Mucosa of stomach (tissue), 1 donor: ENCODE measurements around the gene CLDN20.

Experiments
- H3K27me3 ChIP-seq: one replicate; pipeline ENCODE4 v1.7.0; 2013; ENCODE audit warnings: mild to moderate bottlenecking, low read length; ENCODE audit not compliant: control insufficient read depth, insufficient read depth
- H3K36me3 ChIP-seq: one replicate; pipeline ENCODE4 v1.7.0; 2013; ENCODE audit warnings: low read length; ENCODE audit not compliant: control insufficient read depth, insufficient read depth
- H3K4me1 ChIP-seq: one replicate; pipeline ENCODE4 v1.7.0; 2013; ENCODE audit warnings: mild to moderate bottlenecking, low read length; ENCODE audit not compliant: control insufficient read depth, insufficient read depth
- H3K4me3 ChIP-seq: one replicate; pipeline ENCODE4 v1.7.0; 2013; ENCODE audit warnings: low read length
- H3K9ac ChIP-seq: one replicate; pipeline ENCODE4 v1.7.0; 2013; ENCODE audit warnings: mild to moderate bottlenecking, low read length, moderate library complexity
- H3K9me3 ChIP-seq: one replicate; pipeline ENCODE4 v1.7.0; 2013; ENCODE audit warnings: mild to moderate bottlenecking, low read length, moderate library complexity; ENCODE audit not compliant: control insufficient read depth
- donor health status: Pancreatic carcinoma.

The CLDN20 gene

DNA sequence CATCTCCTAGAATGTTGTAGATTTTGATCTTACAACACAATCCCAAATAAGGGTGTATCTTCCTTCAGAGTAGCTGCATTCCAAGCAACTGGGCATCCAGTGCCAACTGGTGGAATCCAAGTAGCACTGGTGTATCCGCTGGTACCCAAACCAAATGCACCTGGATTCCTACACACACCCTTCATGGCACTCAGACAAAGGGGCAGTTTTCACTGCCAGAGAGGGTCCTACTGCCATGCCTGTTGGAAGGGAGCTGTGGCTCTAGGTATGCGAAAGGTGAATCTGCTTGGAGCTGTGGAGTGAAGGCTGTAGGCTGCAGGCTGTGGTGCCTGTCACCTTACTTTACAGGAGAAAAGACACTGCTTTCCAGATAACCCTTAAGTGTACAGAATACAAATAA lies 17.0 kb upstream of the CLDN20 start:
- Histone ChIP-seq H3K36me3 (no peaks in the 10 kb centered on the region), H3K27me3 (no peaks in the 10 kb centered on the region), H3K4me3 (no peak overlapping the region), H3K4me1 (no peaks in the 10 kb centered on the region), H3K9me3 (no peaks in the 10 kb centered on the region), H3K9ac (no peak overlapping the region)

DNA sequence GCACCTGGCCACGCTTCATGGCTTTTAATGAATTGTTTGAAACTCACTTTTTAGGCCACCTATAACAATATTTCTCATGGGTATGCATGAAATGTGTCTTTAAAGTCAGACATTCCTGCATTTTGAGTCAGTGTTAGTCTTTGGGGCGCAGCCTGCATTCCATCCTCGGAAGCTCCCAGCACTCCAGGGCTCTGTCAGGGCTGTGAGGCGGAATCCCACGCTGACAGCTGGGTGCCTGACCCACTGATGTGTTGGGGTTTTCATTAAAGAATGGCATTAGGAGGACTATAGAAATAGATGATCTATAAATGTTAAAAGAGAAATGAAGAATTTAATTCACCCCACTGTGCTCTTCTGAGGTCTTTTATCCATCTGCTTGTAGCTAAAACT lies 16.2 kb upstream of the CLDN20 start:
- H3K9ac ChIP-seq = no peak overlapping the region
- H3K4me1 ChIP-seq = no peaks in the 10 kb centered on the region
- no peaks in the 10 kb centered on the region for H3K27me3 ChIP-seq
- H3K9me3 ChIP-seq = no peaks in the 10 kb centered on the region
- no peak overlapping the region for H3K4me3 ChIP-seq
- peaks cover 1% of the 10 kb centered on the region for H3K36me3 ChIP-seq

GRCh38 chr6:155248008-155249001 lies 15.5 kb upstream of the CLDN20 start:
- H3K27me3 ChIP-seq = no peaks in the 10 kb centered on the region
- no peak overlapping the region for H3K4me3 ChIP-seq
- H3K4me1 ChIP-seq = no peaks in the 10 kb centered on the region
- H3K9me3 ChIP-seq = no peaks in the 10 kb centered on the region
- H3K9ac ChIP-seq = no peak overlapping the region
- H3K36me3 ChIP-seq = peaks cover 4% of the 10 kb centered on the region

DNA sequence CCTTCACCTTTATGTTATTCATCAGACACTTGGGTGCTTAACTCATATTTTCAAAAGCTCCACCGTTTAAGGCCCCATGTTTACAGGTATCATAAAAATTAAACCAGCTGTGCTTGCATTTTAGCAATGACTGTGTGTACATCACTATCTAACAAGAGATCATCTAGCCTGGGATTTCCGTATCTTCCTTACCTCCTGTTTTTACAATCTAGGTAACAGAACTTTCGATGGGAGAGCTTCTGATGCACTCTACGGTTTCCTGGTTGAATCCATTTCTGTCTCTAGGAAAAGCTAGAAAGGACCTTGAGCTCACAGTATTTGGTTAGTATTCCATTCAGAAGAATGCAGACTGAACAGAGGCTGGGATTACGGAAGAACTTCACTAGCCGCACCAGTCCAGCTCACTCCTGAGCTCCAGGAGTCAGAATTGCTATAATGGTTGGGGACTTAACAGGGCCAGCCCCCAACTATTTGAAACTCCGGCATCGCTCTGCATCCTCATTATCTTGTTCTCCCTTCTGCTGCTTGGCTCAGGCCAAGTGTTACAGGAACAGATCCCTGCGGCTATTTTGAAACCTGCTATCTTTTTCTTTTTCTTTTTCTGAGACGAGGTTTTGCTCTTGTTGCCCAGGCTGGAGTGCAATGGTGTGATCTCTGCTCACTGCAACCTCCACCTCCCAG lies 13.0 kb upstream of the CLDN20 start:
- H3K9ac ChIP-seq = no peak overlapping the region
- no peak overlapping the region for H3K4me3 ChIP-seq
- H3K36me3 ChIP-seq = peaks cover 4% of the 10 kb centered on the region
- H3K9me3 ChIP-seq = no peaks in the 10 kb centered on the region
- H3K4me1 ChIP-seq = no peaks in the 10 kb centered on the region
- no peaks in the 10 kb centered on the region for H3K27me3 ChIP-seq

GRCh38 chr6:155252581-155252980 lies 11.2 kb upstream of the CLDN20 start:
- peaks cover 4% of the 10 kb centered on the region for H3K36me3 ChIP-seq
- no peaks in the 10 kb centered on the region for H3K4me1 ChIP-seq
- no peaks in the 10 kb centered on the region for H3K27me3 ChIP-seq
- no peaks in the 10 kb centered on the region for H3K9me3 ChIP-seq
- no peak overlapping the region for H3K9ac ChIP-seq
- H3K4me3 ChIP-seq = no peak overlapping the region

GRCh38 chr6:155253337-155253736 lies 10.5 kb upstream of the CLDN20 start:
- Histone ChIP-seq H3K36me3 (peaks cover 4% of the 10 kb centered on the region), H3K9ac (no peak overlapping the region), H3K27me3 (no peaks in the 10 kb centered on the region), H3K4me3 (no peak overlapping the region), H3K9me3 (no peaks in the 10 kb centered on the region), H3K4me1 (no peaks in the 10 kb centered on the region)

- H3K4me1 ChIP-seq = no peaks in the 10 kb centered on the region
- H3K4me3 ChIP-seq = no peak overlapping the region
- no peak overlapping the region for H3K9ac ChIP-seq
- peaks cover 5% of the 10 kb centered on the region for H3K36me3 ChIP-seq
- H3K9me3 ChIP-seq = no peaks in the 10 kb centered on the region
- no peaks in the 10 kb centered on the region for H3K27me3 ChIP-seq
These were observed 9.7 kb upstream of the CLDN20 start for GRCh38 chr6:155254139-155254538.

- Histone ChIP-seq H3K4me1 (no peaks in the 10 kb centered on the region), H3K4me3 (no peak overlapping the region), H3K27me3 (no peaks in the 10 kb centered on the region), H3K36me3 (peaks cover 12% of the 10 kb centered on the region), H3K9me3 (no peaks in the 10 kb centered on the region), H3K9ac (no peak overlapping the region)
These were observed 7.6 kb upstream of the CLDN20 start for GRCh38 chr6:155256122-155256795.

DNA sequence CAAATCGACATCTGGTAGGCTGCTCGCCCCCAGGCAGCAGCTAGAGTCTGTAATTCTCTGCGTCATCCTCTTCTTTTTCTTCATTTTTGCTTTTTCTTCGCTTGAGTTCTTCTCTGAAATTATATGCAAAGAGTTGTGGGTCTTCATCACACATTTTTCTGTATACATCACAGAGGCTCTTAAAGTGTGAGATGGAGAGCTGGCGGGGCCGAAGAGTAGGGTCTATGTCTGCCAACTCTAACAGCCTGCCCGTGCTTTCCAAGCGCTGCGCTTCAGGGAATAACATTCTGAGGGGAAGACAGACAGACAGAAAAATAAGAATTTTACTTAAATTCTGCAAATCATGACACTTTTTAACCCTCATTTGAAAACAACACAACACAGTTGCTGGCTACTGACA lies 6.0 kb upstream of the CLDN20 start:
- no peaks in the 10 kb centered on the region for H3K27me3 ChIP-seq
- no peaks in the 10 kb centered on the region for H3K9me3 ChIP-seq
- H3K9ac ChIP-seq = no peak overlapping the region
- no peaks in the 10 kb centered on the region for H3K4me1 ChIP-seq
- H3K4me3 ChIP-seq = no peak overlapping the region
- peaks cover 8% of the 10 kb centered on the region for H3K36me3 ChIP-seq

- Histone ChIP-seq H3K9ac (no peak overlapping the region), H3K9me3 (no peaks in the 10 kb centered on the region), H3K4me1 (no peaks in the 10 kb centered on the region), H3K4me3 (no peak overlapping the region), H3K36me3 (peaks cover 7% of the 10 kb centered on the region), H3K27me3 (no peaks in the 10 kb centered on the region)
These were observed 4.6 kb upstream of the CLDN20 start for GRCh38 chr6:155259204-155259603.

- peaks cover 7% of the 10 kb centered on the region for H3K36me3 ChIP-seq
- H3K27me3 ChIP-seq = no peaks in the 10 kb centered on the region
- no peak overlapping the region for H3K9ac ChIP-seq
These were observed 3.9 kb upstream of the CLDN20 start for GRCh38 chr6:155259897-155260296.

DNA sequence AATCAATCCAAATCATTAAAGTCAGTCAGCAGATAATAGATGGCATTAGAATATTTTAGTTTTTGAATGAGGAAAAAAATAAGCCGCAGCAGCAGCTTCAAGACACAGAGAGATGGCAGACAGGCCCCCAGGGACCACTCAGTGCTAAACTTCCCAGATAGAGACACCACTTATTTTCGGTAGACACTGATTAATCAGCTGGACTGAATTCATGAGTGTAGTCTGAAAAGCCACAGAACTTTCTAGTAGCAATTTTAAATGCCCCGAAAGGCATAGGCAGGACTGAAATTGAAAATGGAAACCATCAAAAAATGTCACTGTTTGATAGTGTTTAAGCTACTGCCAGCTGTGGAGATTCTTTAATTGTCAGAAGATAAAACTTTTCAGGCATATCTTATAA lies 3.1 kb upstream of the CLDN20 start:
- Histone ChIP-seq H3K9ac (no peak overlapping the region), H3K36me3 (peaks cover 7% of the 10 kb centered on the region), H3K4me1 (no peaks in the 10 kb centered on the region), H3K4me3 (no peak overlapping the region), H3K9me3 (no peaks in the 10 kb centered on the region), H3K27me3 (no peaks in the 10 kb centered on the region)

More at GRCh38 chr6:155259897-155260296, 3.9 kb upstream of the CLDN20 start:
- Histone ChIP-seq H3K4me1 (no peaks in the 10 kb centered on the region), H3K4me3 (no peak overlapping the region), H3K9me3 (no peaks in the 10 kb centered on the region)
